Measurements from ENCODE around the gene ACAD11.
"Not testable (repeated sequence)": the region's sequence is repeated elsewhere in the genome, so short reads cannot be mapped to it uniquely, and the experiment has no call there.

ACAD11 gene

GRCh38 chr3:132643366-132643765 lies 16.2 kb downstream of the ACAD11 start:
- DNase-seq = no peak

- no peak for DNase-seq
Measured at GRCh38 chr3:132642539-132642847, 17.1 kb downstream of the ACAD11 start.

GRCh38 chr3:132641837-132642538 lies 17.6 kb downstream of the ACAD11 start:
- no peak for DNase-seq

- DNase-seq = not testable (repeated sequence)
Measured at GRCh38 chr3:132641427-132641826, 18.2 kb downstream of the ACAD11 start.

GRCh38 chr3:132638706-132639105 lies 20.9 kb downstream of the ACAD11 start:
- DNase-seq = no peak

- no peak for DNase-seq
Measured at GRCh38 chr3:132637590-132637989, 22.0 kb downstream of the ACAD11 start.

- no peak for DNase-seq
Measured at GRCh38 chr3:132635052-132635451, 24.6 kb downstream of the ACAD11 start.

- no peak for DNase-seq
Measured at GRCh38 chr3:132630612-132631011, 29.0 kb downstream of the ACAD11 start.

GRCh38 chr3:132629928-132630327 lies 29.7 kb downstream of the ACAD11 start:
- no peak for DNase-seq

- DNase-seq = no peak
Measured at GRCh38 chr3:132628157-132628556, 31.5 kb downstream of the ACAD11 start.

GRCh38 chr3:132626955-132627354 lies 32.7 kb downstream of the ACAD11 start:
- no peak for DNase-seq

- no peak for DNase-seq
Measured at GRCh38 chr3:132625613-132626012, 34.0 kb downstream of the ACAD11 start.

- DNase-seq = no peak
Measured at GRCh38 chr3:132624790-132625189, 34.8 kb downstream of the ACAD11 start.

- DNase-seq = no peak
Measured at GRCh38 chr3:132623646-132624045, 36.0 kb downstream of the ACAD11 start.

GRCh38 chr3:132622761-132623160 lies 36.8 kb downstream of the ACAD11 start:
- no peak for DNase-seq

- no peak for DNase-seq
Measured at GRCh38 chr3:132622148-132622547, 37.5 kb downstream of the ACAD11 start.

GRCh38 chr3:132616780-132617179 lies 42.8 kb downstream of the ACAD11 start:
- no peak for DNase-seq

- no peak for DNase-seq
Measured at GRCh38 chr3:132615881-132616280, 43.7 kb downstream of the ACAD11 start.

- DNase-seq = not testable (repeated sequence)
Measured at GRCh38 chr3:132615301-132615700, 44.3 kb downstream of the ACAD11 start.

- not testable (repeated sequence) for DNase-seq
Measured at GRCh38 chr3:132606620-132607019, 53.0 kb downstream of the ACAD11 start.

GRCh38 chr3:132606085-132606484 lies 53.5 kb downstream of the ACAD11 start:
- no peak for DNase-seq

- DNase-seq = no peak
Measured at GRCh38 chr3:132605374-132605792, 54.2 kb downstream of the ACAD11 start.

- not testable (repeated sequence) for DNase-seq
Measured at GRCh38 chr3:132600614-132601013, 59.0 kb downstream of the ACAD11 start.

GRCh38 chr3:132598181-132598580 lies 61.4 kb downstream of the ACAD11 start:
- DNase-seq = no peak

- no peak for DNase-seq
Measured at GRCh38 chr3:132597660-132598059, 61.9 kb downstream of the ACAD11 start.
